Skin epidermis (tissue), 12 donors: ENCODE measurements around the gene POGLUT2.
"Not testable (repeated sequence)": the region's sequence is repeated elsewhere in the genome, so short reads cannot be mapped to it uniquely, and the experiment has no call there.

Source experiments
- H3K27ac ChIP-seq, 21 experiments: fragments of 200-600 bp; sonication (generic) in 11 of 21; one replicate each; pipeline ENCODE4 v1.5.0; 2020; ENCODE audit warnings: mild to moderate bottlenecking in 3 of 21, inconsistent platforms in 2 of 21, moderate library complexity in 2 of 21
- H3K4me3 ChIP-seq, 7 experiments: fragments of 200-600 bp; sonication (generic) in 2 of 7; one replicate each; pipeline ENCODE4 v1.5.0; 2020; ENCODE audit warnings: inconsistent platforms in 2 of 7, mild to moderate bottlenecking in 2 of 7, moderate library complexity in 1 of 7

The POGLUT2 gene

GRCh38 chr13:102812611-102813287 is 14.0 kb upstream of the POGLUT2 start:
- no peak overlapping the region for H3K4me3 ChIP-seq
- H3K27ac ChIP-seq, result no peak overlapping the region

GRCh38 chr13:102807699-102808098 is 8.9 kb upstream of the POGLUT2 start:
- no peak overlapping the region for H3K27ac ChIP-seq
- no peak overlapping the region for H3K4me3 ChIP-seq

- no peak overlapping the region for H3K4me3 ChIP-seq
- no peak overlapping the region for H3K27ac ChIP-seq
Observed at GRCh38 chr13:102805680-102806079, 6.9 kb upstream of the POGLUT2 start.

- Histone ChIP-seq H3K4me3 (peak overlapping the region; percentile 49 to 76 (median 71)), H3K27ac (peak overlapping the region; percentile 60 to 92 (median 83))
Observed at GRCh38 chr13:102800145-102801041, 1.6 kb upstream of the POGLUT2 start.

- Histone ChIP-seq H3K4me3 (peak overlapping the region; percentile 49 to 76 (median 71)), H3K27ac (peak overlapping the region; percentile 35 to 92 (median 83))
Observed at GRCh38 chr13:102799426-102800144, 809 bp upstream of the POGLUT2 start.

GRCh38 chr13:102793611-102794355 is 5.0 kb downstream of the POGLUT2 start:
- Histone ChIP-seq H3K27ac (no peak overlapping the region), H3K4me3 (no peak overlapping the region)

- H3K27ac ChIP-seq, result no peak overlapping the region
Observed at GRCh38 chr13:102792396-102792795, 6.4 kb downstream of the POGLUT2 start.

GRCh38 chr13:102788683-102789082 is 10.1 kb downstream of the POGLUT2 start:
- Histone ChIP-seq H3K27ac (no peak overlapping the region), H3K4me3 (no peak overlapping the region)

More at GRCh38 chr13:102792396-102792795, 6.4 kb downstream of the POGLUT2 start:
- H3K4me3 ChIP-seq, result no peak overlapping the region

GRCh38 chr13:102784483-102784882 is 14.3 kb downstream of the POGLUT2 start:
- no peak overlapping the region for H3K4me3 ChIP-seq
- H3K27ac ChIP-seq, result no peak overlapping the region

GRCh38 chr13:102781591-102781990 is 17.2 kb downstream of the POGLUT2 start:
- Histone ChIP-seq H3K27ac (no peak overlapping the region), H3K4me3 (no peak overlapping the region)

- not testable (repeated sequence) for H3K4me3 ChIP-seq, H3K27ac ChIP-seq
Observed at GRCh38 chr13:102780656-102781055, 18.1 kb downstream of the POGLUT2 start.

GRCh38 chr13:102779436-102780159 is 19.2 kb downstream of the POGLUT2 start:
- Histone ChIP-seq H3K27ac (peak overlapping the region in 2 of 21 experiments; percentile 10 to 14), H3K4me3 (no peak overlapping the region)

- no peak overlapping the region for H3K4me3 ChIP-seq
- no peak overlapping the region for H3K27ac ChIP-seq
Observed at GRCh38 chr13:102777736-102778135, 21.0 kb downstream of the POGLUT2 start.

GRCh38 chr13:102776271-102776670 is 22.5 kb downstream of the POGLUT2 start:
- H3K4me3 ChIP-seq, result no peak overlapping the region
- H3K27ac ChIP-seq, result no peak overlapping the region

- H3K4me3 ChIP-seq, result peak overlapping the region in 1 of 7 experiments; percentile 92
- H3K27ac ChIP-seq, result no peak overlapping the region
Observed at GRCh38 chr13:102774591-102775520, 23.9 kb downstream of the POGLUT2 start.

GRCh38 chr13:102774214-102774568 is 24.6 kb downstream of the POGLUT2 start:
- peak overlapping the region in 20 of 21 experiments; percentile 58 to 93 (median 86) for H3K27ac ChIP-seq
- peak overlapping the region; percentile 63 to 92 (median 77) for H3K4me3 ChIP-seq

GRCh38 chr13:102773441-102774213 is 25.1 kb downstream of the POGLUT2 start, which contains the start of gene TEX30:
Gene TEX30, minus strand, starts transcription at chr13:102773786. Its CDS starts 3,760 bp downstream, at chr13:102770026.
- H3K27ac ChIP-seq, result peak within 1 kb of the TSS in 20 of 21 experiments; percentile 65 to 93 (median 86)

More at GRCh38 chr13:102773441-102774213, 25.1 kb downstream of the POGLUT2 start, which contains the start of gene TEX30:
- H3K4me3 ChIP-seq, result peak within 1 kb of the TSS; percentile 63 to 92 (median 77)
